Daoy (cell line): ENCODE results near the gene LRRC45. TPM values are rescaled to one million over a fixed set of nuclear protein-coding genes. Genes with fewer than 3 reads are reported as not detected.

ENCODE experiments used
- total RNA-seq: library from RNA; depleted of rRNA; stranded (reverse); fragments of >200 nt; shearing (Covaris generic); gene quantifications from 2 replicates; pipeline ENCODE4 v1.2.3, GENCODE V29; 2014; rRNA removed

The LRRC45 gene
- total RNA-seq, 1 experiment from 2014 or later = 23.2 TPM

Other genes starting within 250 kb of the LRRC45 start
- gene GCGR, start 219.2 kb upstream of the LRRC45 start, total RNA-seq = not detected in 2 replicates
- 78.3 and 91.2 TPM in 2 replicates for gene MCRIP1, start 190.0 kb upstream of the LRRC45 start, total RNA-seq
- not detected in 2 replicates for gene PPP1R27, start 188.3 kb upstream of the LRRC45 start, total RNA-seq
- gene P4HB, start 162.8 kb upstream of the LRRC45 start, total RNA-seq = 1,181 and 1,293 TPM in 2 replicates
- 138 and 216 TPM in 2 replicates for gene ARHGDIA, start 152.0 kb upstream of the LRRC45 start, total RNA-seq
- gene ALYREF, start 131.7 kb upstream of the LRRC45 start, total RNA-seq = 376 and 391 TPM in 2 replicates
- 149 and 250 TPM in 2 replicates for gene ANAPC11, start 131.6 kb upstream of the LRRC45 start, total RNA-seq
- 0.21 and 0.97 TPM in 2 replicates for gene NPB, start 121.1 kb upstream of the LRRC45 start, total RNA-seq
- gene PCYT2, start 111.9 kb upstream of the LRRC45 start, total RNA-seq = 17.9 and 34.9 TPM in 2 replicates
- 30.5 and 40.5 TPM in 2 replicates for gene SIRT7, start 105.1 kb upstream of the LRRC45 start, total RNA-seq
- gene MAFG, start 95.6 kb upstream of the LRRC45 start, total RNA-seq = 17.2 and 20.9 TPM in 2 replicates
- 112 and 116 TPM in 2 replicates for gene PYCR1, start 86.0 kb upstream of the LRRC45 start, total RNA-seq
- not detected in 2 replicates for gene MYADML2, start 76.1 kb upstream of the LRRC45 start, total RNA-seq
- 0.11 and 0.51 TPM in 2 replicates for gene NOTUM, start 62.1 kb upstream of the LRRC45 start, total RNA-seq
- 41.3 and 43.5 TPM in 2 replicates for gene ASPSCR1, start 45.7 kb upstream of the LRRC45 start, total RNA-seq
- gene CENPX, start 427 bp upstream of the LRRC45 start, total RNA-seq = 88.1 and 116 TPM in 2 replicates
- gene RAC3, start 8.4 kb downstream of the LRRC45 start, total RNA-seq = 9.3 and 16.9 TPM in 2 replicates
- gene DCXR, start 14.4 kb downstream of the LRRC45 start, total RNA-seq = 57.0 and 92.7 TPM in 2 replicates
- 18.8 and 20.2 TPM in 2 replicates for gene RFNG, start 28.5 kb downstream of the LRRC45 start, total RNA-seq
- 180 and 190 TPM in 2 replicates for gene GPS1, start 28.6 kb downstream of the LRRC45 start, total RNA-seq
- gene DUS1L, start 42.5 kb downstream of the LRRC45 start, total RNA-seq = 82.5 and 99.0 TPM in 2 replicates
- gene FASN, start 74.9 kb downstream of the LRRC45 start, total RNA-seq = 49.5 and 65.1 TPM in 2 replicates
- gene CCDC57, start 189.5 kb downstream of the LRRC45 start, total RNA-seq = 7.9 and 36.5 TPM in 2 replicates
- 26.7 and 57.7 TPM in 2 replicates for gene SLC16A3, start 205.7 kb downstream of the LRRC45 start, total RNA-seq